GM12878 (cell line): Measurements from ENCODE around the gene DCDC1. TPM values are rescaled to one million over a fixed set of nuclear protein-coding genes. Genes with fewer than 3 reads are reported as not detected.
"Not testable (repeated sequence)": the region's sequence is repeated elsewhere in the genome, so short reads cannot be mapped to it uniquely, and the experiment has no call there.

ENCODE experiments used
- ATAC-seq: fragments of 200-7000 bp; cut with Tn5 transposase; 3 replicates; pipeline ENCODE4 v1.9.1; 2020; ENCODE audit warnings: mild to moderate bottlenecking, moderate library complexity
- BruUV-seq: library from RNA; stranded (reverse); fragments of 400-500 nt; replicated peaks from 2 replicates; lab custom pipeline; 2021; lab: Mats Ljungman, UMichigan
- CTCF ChIA-PET: fragments of 300-600 bp; sonication (Branson Sonifier 250); formaldehyde crosslinking; extraction: SDS; loops from one replicate; lab custom pipeline; 2021; ENCODE audit warnings: inconsistent platforms; lab: Yijun Ruan, JAX
- POLR2A ChIA-PET: fragments of 350-600 bp; formaldehyde crosslinking; extraction: SDS; loops from one replicate; lab custom pipeline; 2021; ENCODE audit warnings: inconsistent platforms; lab: Charles Lee
- RAD21 ChIA-PET: fragments of 300-600 bp; sonication (Branson Sonifier 250); formaldehyde crosslinking; loops from one replicate; lab custom pipeline; 2023; ENCODE audit warnings: antibody characterized with exemption; ENCODE audit not compliant: unreplicated experiment; lab: Charles Lee
- SMC1A ChIA-PET: fragments of 300-600 bp; sonication (Branson Sonifier 250); formaldehyde crosslinking; loops from one replicate; lab custom pipeline; 2023; ENCODE audit not compliant: unreplicated experiment, uncharacterized antibody; lab: Charles Lee
- DNase-seq: peaks from one replicate; pipeline ENCODE4 v3.0.0-alpha.2; 2011; ENCODE audit warnings: low read depth, low spot score
- FAIRE-seq: peaks from 3 replicates; lab custom pipeline; 2011; peaks lifted over from hg19 to GRCh38; lab: Jason Lieb, UNC
- H2AFZ ChIP-seq: 2 replicates; pipeline ENCODE4 v1.6.0; 2011; ENCODE audit warnings: low read depth, low read length, control low read depth; ENCODE audit not compliant: control insufficient read depth
- H3K27ac ChIP-seq: 2 replicates; pipeline ENCODE4 v1.5.1; 2011; ENCODE audit warnings: control low read depth; ENCODE audit not compliant: control insufficient read depth, insufficient read depth
- H3K27me3 ChIP-seq, 2 experiments: replicated peaks in 1 of 2; 2 replicates each; pipeline versions ENCODE4 v1.6.0 to v1.6.1; 2011; ENCODE audit warnings: low read length in 1 of 2; ENCODE audit not compliant: control insufficient read depth in 2 of 2, insufficient read depth in 2 of 2
- H3K36me3 ChIP-seq, 2 experiments: 2 replicates each; pipeline ENCODE4 v1.5.1; 2011; ENCODE audit warnings: low read length in 1 of 2; ENCODE audit not compliant: control insufficient read depth in 2 of 2, insufficient read depth in 2 of 2
- H3K4me1 ChIP-seq: 2 replicates; pipeline ENCODE4 v1.6.1; 2011; ENCODE audit warnings: mild to moderate bottlenecking, low read length, moderate library complexity, mixed read lengths; ENCODE audit not compliant: control insufficient read depth, insufficient read depth
- H3K4me2 ChIP-seq: 2 replicates; pipeline ENCODE4 v1.6.0; 2011; ENCODE audit warnings: control low read depth; ENCODE audit not compliant: control insufficient read depth, insufficient read depth
- H3K4me3 ChIP-seq: fragments of 200-600 bp; sonication (generic); 2 replicates; pipeline ENCODE4 v1.5.1; 2016
- H3K79me2 ChIP-seq: 2 replicates; pipeline ENCODE4 v1.6.0; 2011; ENCODE audit warnings: low read length; ENCODE audit not compliant: control insufficient read depth, insufficient read depth
- H3K9ac ChIP-seq: 2 replicates; pipeline ENCODE4 v1.8.0; 2011; ENCODE audit warnings: low read length, control low read depth, mixed read lengths; ENCODE audit not compliant: control insufficient read depth, insufficient read depth
- H3K9me3 ChIP-seq: replicated peaks from 3 replicates; pipeline ENCODE4 v1.5.1; 2011; ENCODE audit warnings: mild to moderate bottlenecking, low read length; ENCODE audit not compliant: control insufficient read depth, insufficient read depth
- H4K20me1 ChIP-seq: 2 replicates; pipeline ENCODE4 v1.6.0; 2011; ENCODE audit not compliant: control insufficient read depth, insufficient read depth
- CUX1 ChIP-seq: IDR thresholded peaks from 2 replicates; pipeline ENCODE4 v1.6.1; 2012; ENCODE audit warnings: improper control_type of control experiment, low read depth, low read length; ENCODE audit not compliant: insufficient replicate concordance
- GATAD2B ChIP-seq: fragments of 450-650 bp; conservative IDR thresholded peaks from 2 replicates; pipeline ENCODE4 v1.6.1; 2017; ENCODE audit warnings: low read depth, mild to moderate bottlenecking, moderate library complexity
- IRF5 ChIP-seq: fragments of 450-650 bp; IDR thresholded peaks from 2 replicates; pipeline ENCODE4 v1.6.1; 2017; ENCODE audit warnings: borderline replicate concordance
- PML ChIP-seq: IDR thresholded peaks from 2 replicates; pipeline ENCODE4 v1.6.1; 2012; ENCODE audit warnings: low read length, inconsistent platforms
- RCOR1 ChIP-seq: conservative IDR thresholded peaks from 2 replicates; pipeline ENCODE4 v1.6.1; 2012; ENCODE audit warnings: low read depth, low read length, improper control_type of control experiment
- SUPT20H ChIP-seq: IDR thresholded peaks from 2 replicates; pipeline ENCODE4 v1.6.1; 2011; ENCODE audit warnings: low read depth, mild to moderate bottlenecking, low read length, moderate library complexity, borderline replicate concordance; ENCODE audit not compliant: control insufficient read depth
- WGBS: methylation state at CpG from one replicate; pipeline ENCODE4 v1.1.6; 2016; ENCODE audit warnings: low lambda C conversion rate; ENCODE audit not compliant: insufficient replicate concordance, insufficient coverage; ENCODE audit errors: missing lambda C conversion rate; 5-methylcytosine and 5-hydroxymethylcytosine counted together
- in situ Hi-C: fragments of 300-500 bp; cut with MboI; formaldehyde crosslinking; loops from 9 replicates; pipeline ENCODE4 v1.14.3; 2018; ENCODE audit warnings: mixed read lengths
- intact Hi-C: fragments of 100-400 bp; cut with micrococcal nuclease; formaldehyde crosslinking; loops from one replicate; pipeline ENCODE4 v1.14.2; 2022; ENCODE audit not compliant: unreplicated experiment
- polyA plus RNA-seq, 11 experiments: library from polyadenylated mRNA; depleted of rRNA in 4 of 11; unstranded in 6 of 11; stranded (reverse) in 5 of 11; fragments of >200 nt; fragmentation: Nextera tagmentation in 4 of 11; fragmentation: Illumina TruSeq in 1 of 11; extraction: Ambion mirVana in 4 of 11; extraction: Trizol in 1 of 11; gene quantifications; 1 replicate in 1 of 11; 2 replicates in 10 of 11; pipeline versions ENCODE4 v1.2.1 to v1.2.3, GENCODE V29; 2011 to 2016; ENCODE audit warnings: inconsistent platforms in 2 of 11, missing spikeins in 2 of 11, low read depth in 1 of 11
- total RNA-seq, 4 experiments: library from RNA; depleted of rRNA in 3 of 4; stranded (reverse); fragments of >200 nt in 3 of 4; fragmentation: Illumina TruSeq in 1 of 4; extraction: Trizol in 1 of 4; gene quantifications; 2 replicates each; pipeline versions ENCODE4 v1.2.1 to v1.2.3, GENCODE V29; 2013 to 2021

The DCDC1 gene
- total and polyA plus RNA-seq, 10 of the 15 experiments (the other 5 are each of a cell fraction or from before 2014, with no cell fraction given) = not detected

GRCh38 chr11:31295308-31295707, 74.2 kb downstream of the DCDC1 start (continued):
- TF ChIP-seq GATAD2B (no peak), PML (no peak), RCOR1 (no peak), SUPT20H (no peak), CUX1 (no peak), IRF5 (no peak)

GRCh38 chr11:31273527-31273926, 96.0 kb downstream of the DCDC1 start:
- H3K27me3 ChIP-seq, in situ Hi-C loops, H3K27ac ChIP-seq, H2AFZ ChIP-seq, H3K4me3 ChIP-seq, ATAC-seq, CTCF ChIA-PET, FAIRE-seq, DNase-seq, H4K20me1 ChIP-seq, H3K36me3 ChIP-seq, H3K79me2 ChIP-seq, intact Hi-C loops, H3K9me3 ChIP-seq, H3K4me1 ChIP-seq, H3K9ac ChIP-seq, H3K4me2 ChIP-seq, POLR2A ChIA-PET, RAD21 ChIA-PET, BruUV-seq, SMC1A ChIA-PET: not testable (repeated sequence)
- WGBS = 81% methylated on average over 3 of the region's 3 CpGs
